IMR-90 (cell line): ENCODE data around the gene EML1.

Source experiments
- CHD1 ChIP-seq: IDR thresholded peaks from 2 replicates; pipeline ENCODE4 v1.6.1; 2012; ENCODE audit warnings: low read depth, low read length, improper control_type of control experiment
- CTCF ChIP-seq: conservative IDR thresholded peaks from 2 replicates; pipeline ENCODE4 v1.5.1; 2012; ENCODE audit warnings: mild to moderate bottlenecking, low read depth, low read length, improper control_type of control experiment
- ELK1 ChIP-seq: fragments of 150-350 bp; IDR thresholded peaks from 2 replicates; pipeline ENCODE4 v1.6.1; 2016; ENCODE audit warnings: low read depth, mild to moderate bottlenecking, low read length, moderate library complexity, borderline replicate concordance
- MAFK ChIP-seq: IDR thresholded peaks from 2 replicates; pipeline ENCODE4 v1.6.1; 2012; ENCODE audit warnings: low read depth, low read length, improper control_type of control experiment
- MAZ ChIP-seq: IDR thresholded peaks from 2 replicates; pipeline ENCODE4 v1.6.1; 2012; ENCODE audit warnings: low read depth, mild to moderate bottlenecking, low read length, improper control_type of control experiment, moderate library complexity, borderline replicate concordance
- POLR2A ChIP-seq: IDR thresholded peaks from 2 replicates; pipeline ENCODE4 v1.6.1; 2012; ENCODE audit warnings: mild to moderate bottlenecking, low read depth, low read length
- RAD21 ChIP-seq: IDR thresholded peaks from 2 replicates; pipeline ENCODE4 v1.6.1; 2012; ENCODE audit warnings: low read length, improper control_type of control experiment
- RCOR1 ChIP-seq: IDR thresholded peaks from 2 replicates; pipeline ENCODE4 v1.6.1; 2012; ENCODE audit warnings: mild to moderate bottlenecking, low read length, improper control_type of control experiment; ENCODE audit not compliant: insufficient replicate concordance
- SMC3 ChIP-seq: fragments of 150-350 bp; IDR thresholded peaks from 2 replicates; pipeline ENCODE4 v1.6.1; 2016; ENCODE audit warnings: low read depth, mild to moderate bottlenecking, antibody characterized with exemption, low read length, moderate library complexity

GRCh38 chr14:99809360-99809759 is 16.1 kb downstream of the EML1 start:
- TF ChIP-seq CTCF (no peak), RAD21 (no peak), SMC3 (no peak), CHD1 (no peak), POLR2A (no peak), ELK1 (no peak), MAFK (no peak), RCOR1 (no peak), MAZ (no peak)
